Activated CD4-positive, alpha-beta memory T cell treated with anti-CD3 and anti-CD28 coated beads for 36 hours (primary cell): Measurements from ENCODE around the gene KLK11. TPM values are rescaled to one million over a fixed set of nuclear protein-coding genes. Genes with fewer than 3 reads are reported as not detected.

ENCODE experiments used
- CTCF ChIA-PET: fragments of 350-600 bp; sonication (Branson Sonifier 250); formaldehyde crosslinking; loops from one replicate; lab custom pipeline; 2021; ENCODE audit warnings: antibody characterized with exemption, inconsistent platforms; lab: Charles Lee
- POLR2A ChIA-PET: fragments of 350-600 bp; sonication (Branson Sonifier 250); formaldehyde crosslinking; loops from one replicate; lab custom pipeline; 2021; ENCODE audit warnings: antibody characterized with exemption; lab: Charles Lee
- DNase-seq: peaks from one replicate; pipeline ENCODE4 v3.0.0-alpha.2; 2020
- H3K27ac Mint-ChIP-seq: one replicate; pipeline ENCODE4 v1.8.0; 2021; ENCODE audit warnings: mixed read lengths
- H3K27me3 Mint-ChIP-seq: one replicate; pipeline ENCODE4 v1.8.0; 2021; ENCODE audit warnings: mixed read lengths
- H3K36me3 Mint-ChIP-seq: one replicate; pipeline ENCODE4 v1.8.0; 2021; ENCODE audit warnings: mixed read lengths
- H3K4me1 Mint-ChIP-seq: one replicate; pipeline ENCODE4 v1.8.0; 2021; ENCODE audit warnings: low read depth, mixed read lengths
- H3K4me3 Mint-ChIP-seq: one replicate; pipeline ENCODE4 v1.8.0; 2021; ENCODE audit warnings: mild to moderate bottlenecking, mixed read lengths
- H3K9me3 Mint-ChIP-seq: one replicate; pipeline ENCODE4 v1.8.0; 2021; ENCODE audit warnings: mixed read lengths
- intact Hi-C: fragments of 100-400 bp; cut with micrococcal nuclease; formaldehyde crosslinking; loops from one replicate; pipeline ENCODE4 v1.15.1; 2023
- total RNA-seq, 2 experiments: library from RNA; stranded (reverse); gene quantifications; one replicate each; pipeline ENCODE4 v1.2.3, GENCODE V29; 2021

The KLK11 gene
- total RNA-seq, 2 experiments from 2014 or later: not detected

GRCh38 chr19:50974702-50975556 is 51.5 kb downstream of the KLK11 start:
- no peak overlapping the region for H3K27ac Mint-ChIP-seq
- no peak for DNase-seq
- H3K27me3 Mint-ChIP-seq: peaks cover 29% of the 10 kb centered on the region
- H3K4me1 Mint-ChIP-seq: no peaks in the 10 kb centered on the region
- H3K9me3 Mint-ChIP-seq: no peaks in the 10 kb centered on the region
- no peak overlapping the region for H3K4me3 Mint-ChIP-seq
- no peaks in the 10 kb centered on the region for H3K36me3 Mint-ChIP-seq
- POLR2A ChIA-PET: no interaction called here
- CTCF ChIA-PET: no interaction called here
- intact Hi-C loops: no loop called here

DNA sequence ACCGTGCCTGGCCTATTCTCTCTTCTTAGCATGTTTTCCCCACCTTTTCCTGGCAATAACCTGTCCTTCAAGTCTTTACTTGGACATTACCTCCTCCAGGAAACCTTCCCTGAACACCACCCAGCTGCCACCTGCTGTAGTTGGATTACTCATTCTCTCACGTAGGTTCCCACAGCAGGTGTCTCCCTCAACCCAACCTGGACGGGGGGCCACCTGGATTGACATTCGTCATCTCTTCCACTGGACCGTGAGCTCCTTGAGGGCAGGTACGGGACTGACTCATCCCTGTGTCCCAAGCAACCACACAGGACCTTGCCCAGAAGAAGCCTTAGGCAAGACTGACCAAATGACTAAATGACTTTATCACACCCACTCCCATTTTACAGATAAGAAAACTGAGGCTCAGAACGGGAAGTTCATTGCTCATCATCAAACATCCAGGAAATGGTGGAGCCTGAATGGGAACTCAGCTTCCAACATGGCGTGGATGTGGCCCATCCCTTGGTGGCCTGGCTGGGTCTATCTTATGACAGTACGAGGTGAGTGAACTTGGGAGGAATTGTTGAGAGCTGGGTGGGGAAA is 53.5 kb downstream of the KLK11 start:
- H3K4me1 Mint-ChIP-seq: no peaks in the 10 kb centered on the region
- no peak overlapping the region for H3K27ac Mint-ChIP-seq
- no peaks in the 10 kb centered on the region for H3K36me3 Mint-ChIP-seq
- intact Hi-C loops: no loop called here
- peaks cover 29% of the 10 kb centered on the region for H3K27me3 Mint-ChIP-seq
- DNase-seq: no peak
- H3K4me3 Mint-ChIP-seq: no peak overlapping the region
- H3K9me3 Mint-ChIP-seq: no peaks in the 10 kb centered on the region
- ChIA-PET CTCF (no interaction called here), POLR2A (no interaction called here)

Other genes starting within 250 kb of the KLK11 start
- gene ACP4, start 236.2 kb downstream of the KLK11 start, total RNA-seq: not detected
- gene KLK1, start 202.8 kb downstream of the KLK11 start, total RNA-seq: under 1 TPM; 0.59 to 0.73 TPM
- not detected for gene KLK15, start 193.0 kb downstream of the KLK11 start, total RNA-seq
- gene KLK3, start 171.7 kb downstream of the KLK11 start, total RNA-seq: not detected
- not detected for gene KLK2, start 153.2 kb downstream of the KLK11 start, total RNA-seq
- not detected for gene KLK4, start 115.2 kb downstream of the KLK11 start, total RNA-seq
- not detected for gene KLK5, start 73.6 kb downstream of the KLK11 start, total RNA-seq
- not detected for gene KLK6, start 57.0 kb downstream of the KLK11 start, total RNA-seq
- not detected for gene KLK7, start 42.7 kb downstream of the KLK11 start, total RNA-seq
- not detected for gene KLK8, start 25.0 kb downstream of the KLK11 start, total RNA-seq
- gene KLK10, start 6.9 kb downstream of the KLK11 start, total RNA-seq: not detected
- not detected for gene KLK12, start 8.4 kb upstream of the KLK11 start, total RNA-seq
- not detected for gene KLK13, start 38.5 kb upstream of the KLK11 start, total RNA-seq
- under 1 TPM; 0.61 to 0.76 TPM for gene KLK14, start 56.3 kb upstream of the KLK11 start, total RNA-seq
- gene CTU1, start 81.8 kb upstream of the KLK11 start, total RNA-seq: 1 to 10 TPM; 8.8 to 9.8 TPM
- gene SIGLEC9, start 98.3 kb upstream of the KLK11 start, total RNA-seq: 1 to 10 TPM; 1.3 to 1.4 TPM
- not detected for gene SIGLEC7, start 115.7 kb upstream of the KLK11 start, total RNA-seq
- under 1 TPM; 0.43 to 0.65 TPM for gene CD33, start 198.5 kb upstream of the KLK11 start, total RNA-seq
- gene SIGLECL1, start 224.5 kb upstream of the KLK11 start, total RNA-seq: not detected